GM12872 (cell line): Measurements from ENCODE around the gene SHISA6.

ENCODE experiments used
- TF ChIP-seq, protein P1 (sequence below): IDR thresholded peaks from 3 replicates; pipeline ENCODE4 v1.5.1; 2011; ENCODE audit warnings: low read depth, mild to moderate bottlenecking, low read length, moderate library complexity; ENCODE audit not compliant: insufficient read depth

The SHISA6 gene

GRCh38 chr17:11349106-11349505, 108.1 kb downstream of the SHISA6 start:
- TF ChIP-seq, protein P1, sequence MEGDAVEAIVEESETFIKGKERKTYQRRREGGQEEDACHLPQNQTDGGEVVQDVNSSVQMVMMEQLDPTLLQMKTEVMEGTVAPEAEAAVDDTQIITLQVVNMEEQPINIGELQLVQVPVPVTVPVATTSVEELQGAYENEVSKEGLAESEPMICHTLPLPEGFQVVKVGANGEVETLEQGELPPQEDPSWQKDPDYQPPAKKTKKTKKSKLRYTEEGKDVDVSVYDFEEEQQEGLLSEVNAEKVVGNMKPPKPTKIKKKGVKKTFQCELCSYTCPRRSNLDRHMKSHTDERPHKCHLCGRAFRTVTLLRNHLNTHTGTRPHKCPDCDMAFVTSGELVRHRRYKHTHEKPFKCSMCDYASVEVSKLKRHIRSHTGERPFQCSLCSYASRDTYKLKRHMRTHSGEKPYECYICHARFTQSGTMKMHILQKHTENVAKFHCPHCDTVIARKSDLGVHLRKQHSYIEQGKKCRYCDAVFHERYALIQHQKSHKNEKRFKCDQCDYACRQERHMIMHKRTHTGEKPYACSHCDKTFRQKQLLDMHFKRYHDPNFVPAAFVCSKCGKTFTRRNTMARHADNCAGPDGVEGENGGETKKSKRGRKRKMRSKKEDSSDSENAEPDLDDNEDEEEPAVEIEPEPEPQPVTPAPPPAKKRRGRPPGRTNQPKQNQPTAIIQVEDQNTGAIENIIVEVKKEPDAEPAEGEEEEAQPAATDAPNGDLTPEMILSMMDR: no peak

- TF ChIP-seq, protein P1: no peak
These were observed 110.5 kb downstream of the SHISA6 start for GRCh38 chr17:11351479-11351878.

- TF ChIP-seq, protein P1: no peak
These were observed 112.6 kb downstream of the SHISA6 start for GRCh38 chr17:11353601-11354000.

DNA sequence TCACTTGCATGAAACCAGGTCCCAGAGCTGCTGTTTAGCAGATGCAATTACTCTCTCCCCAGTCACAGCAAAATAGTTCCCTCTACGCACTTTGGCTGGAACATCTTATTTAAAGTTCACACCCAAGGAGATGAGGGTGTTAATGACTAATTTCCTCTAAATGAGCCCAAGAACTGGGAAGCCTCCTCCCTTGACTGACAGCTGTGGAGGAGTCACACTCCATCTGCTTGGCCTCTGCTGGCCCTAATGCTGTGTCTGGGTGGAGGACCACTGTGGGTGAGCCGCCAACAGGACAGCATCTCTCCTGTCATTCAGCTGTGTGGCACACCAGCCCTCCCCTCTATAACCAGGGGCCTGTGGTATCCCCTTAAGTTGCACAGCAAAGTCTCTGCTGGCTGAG, 115.4 kb downstream of the SHISA6 start:
- TF ChIP-seq, protein P1: no peak

DNA sequence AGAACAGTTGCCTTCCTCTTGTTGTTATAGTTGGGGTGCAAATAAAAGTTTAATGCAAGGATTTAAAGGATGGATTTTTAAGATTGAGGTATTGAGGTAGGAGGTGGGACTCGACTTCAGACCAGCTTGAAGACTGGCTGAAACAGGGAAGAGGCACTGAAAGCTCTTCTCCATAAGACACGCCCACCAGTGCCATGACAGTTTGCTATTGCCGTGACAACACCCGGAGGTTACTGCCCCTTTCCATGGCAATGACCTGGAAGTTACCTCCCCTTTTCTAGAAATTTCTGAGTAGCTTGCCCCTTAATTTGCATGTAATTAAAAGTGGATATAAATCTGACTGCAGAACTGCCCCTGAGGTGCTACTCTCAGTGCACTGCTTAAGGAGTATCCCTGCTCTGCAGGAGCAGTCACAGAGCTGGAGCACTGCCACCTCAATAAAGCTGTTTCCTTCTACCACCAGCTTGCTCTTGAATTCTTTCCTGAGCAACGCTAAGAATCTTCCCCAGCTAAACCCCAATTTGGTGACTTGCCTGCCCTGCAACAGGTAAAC, 122.6 kb downstream of the SHISA6 start:
- TF ChIP-seq, protein P1: no peak

GRCh38 chr17:11366272-11366850, 125.3 kb downstream of the SHISA6 start:
- TF ChIP-seq, protein P1: no peak

- TF ChIP-seq, protein P1: no peak
These were observed 128.6 kb downstream of the SHISA6 start for GRCh38 chr17:11369575-11369974.
